HL-60 (cell line): ENCODE measurements around the gene FLAD1.

Experiments
- DNase-seq, 2 experiments: peaks; one replicate each; pipeline ENCODE4 v3.0.0-alpha.2; 2010 to 2020; ENCODE audit warnings: low read depth in 1 of 2, low spot score in 1 of 2
- H3K27ac ChIP-seq: fragments of 250-450 bp; sonication (Bioruptor Pico); replicated peaks from 2 replicates; pipeline ENCODE4 v1.5.1; 2020; ENCODE audit warnings: mild to moderate bottlenecking, moderate library complexity
- H3K27me3 ChIP-seq: fragments of 250-450 bp; sonication (Bioruptor Pico); 2 replicates; pipeline ENCODE4 v1.5.1; 2021; ENCODE audit warnings: mild to moderate bottlenecking, moderate library complexity; ENCODE audit not compliant: insufficient read depth, poor library complexity, severe bottlenecking
- H3K4me3 ChIP-seq: replicated peaks from 2 replicates; pipeline ENCODE4 v1.5.1; 2011; ENCODE audit warnings: mild to moderate bottlenecking, control low read depth, low read length; ENCODE audit not compliant: insufficient read depth
- GABPA ChIP-seq: IDR thresholded peaks from 2 replicates; pipeline ENCODE4 v1.6.1; 2012; ENCODE audit warnings: low read depth
- POLR2AphosphoS5 ChIP-seq: IDR thresholded peaks from 2 replicates; pipeline ENCODE4 v1.6.1; 2012; ENCODE audit warnings: low read depth
- REST ChIP-seq: IDR thresholded peaks from 2 replicates; pipeline ENCODE4 v1.6.1; 2012; ENCODE audit warnings: low read depth; ENCODE audit not compliant: insufficient replicate concordance
- SPI1 ChIP-seq: IDR thresholded peaks from 2 replicates; pipeline ENCODE4 v1.6.1; 2012; ENCODE audit warnings: low read depth, mild to moderate bottlenecking, borderline replicate concordance
- TF ChIP-seq, protein P1 (sequence below): IDR thresholded peaks from one replicate; pipeline ENCODE4 v1.5.1; 2011; ENCODE audit warnings: low read length, control low read depth, inconsistent platforms; ENCODE audit not compliant: insufficient read depth

Gene FLAD1

GRCh38 chr1:154998201-154998780 lies 15.1 kb downstream of the FLAD1 start:
- DNase-seq: no peak
- no peaks in the 10 kb centered on the region for H3K27me3 ChIP-seq
- no peak overlapping the region for H3K4me3 ChIP-seq
- TF ChIP-seq, protein P1, sequence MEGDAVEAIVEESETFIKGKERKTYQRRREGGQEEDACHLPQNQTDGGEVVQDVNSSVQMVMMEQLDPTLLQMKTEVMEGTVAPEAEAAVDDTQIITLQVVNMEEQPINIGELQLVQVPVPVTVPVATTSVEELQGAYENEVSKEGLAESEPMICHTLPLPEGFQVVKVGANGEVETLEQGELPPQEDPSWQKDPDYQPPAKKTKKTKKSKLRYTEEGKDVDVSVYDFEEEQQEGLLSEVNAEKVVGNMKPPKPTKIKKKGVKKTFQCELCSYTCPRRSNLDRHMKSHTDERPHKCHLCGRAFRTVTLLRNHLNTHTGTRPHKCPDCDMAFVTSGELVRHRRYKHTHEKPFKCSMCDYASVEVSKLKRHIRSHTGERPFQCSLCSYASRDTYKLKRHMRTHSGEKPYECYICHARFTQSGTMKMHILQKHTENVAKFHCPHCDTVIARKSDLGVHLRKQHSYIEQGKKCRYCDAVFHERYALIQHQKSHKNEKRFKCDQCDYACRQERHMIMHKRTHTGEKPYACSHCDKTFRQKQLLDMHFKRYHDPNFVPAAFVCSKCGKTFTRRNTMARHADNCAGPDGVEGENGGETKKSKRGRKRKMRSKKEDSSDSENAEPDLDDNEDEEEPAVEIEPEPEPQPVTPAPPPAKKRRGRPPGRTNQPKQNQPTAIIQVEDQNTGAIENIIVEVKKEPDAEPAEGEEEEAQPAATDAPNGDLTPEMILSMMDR: peak; percentile 4
- TF ChIP-seq REST: no peak
- no peak overlapping the region for H3K27ac ChIP-seq

DNA sequence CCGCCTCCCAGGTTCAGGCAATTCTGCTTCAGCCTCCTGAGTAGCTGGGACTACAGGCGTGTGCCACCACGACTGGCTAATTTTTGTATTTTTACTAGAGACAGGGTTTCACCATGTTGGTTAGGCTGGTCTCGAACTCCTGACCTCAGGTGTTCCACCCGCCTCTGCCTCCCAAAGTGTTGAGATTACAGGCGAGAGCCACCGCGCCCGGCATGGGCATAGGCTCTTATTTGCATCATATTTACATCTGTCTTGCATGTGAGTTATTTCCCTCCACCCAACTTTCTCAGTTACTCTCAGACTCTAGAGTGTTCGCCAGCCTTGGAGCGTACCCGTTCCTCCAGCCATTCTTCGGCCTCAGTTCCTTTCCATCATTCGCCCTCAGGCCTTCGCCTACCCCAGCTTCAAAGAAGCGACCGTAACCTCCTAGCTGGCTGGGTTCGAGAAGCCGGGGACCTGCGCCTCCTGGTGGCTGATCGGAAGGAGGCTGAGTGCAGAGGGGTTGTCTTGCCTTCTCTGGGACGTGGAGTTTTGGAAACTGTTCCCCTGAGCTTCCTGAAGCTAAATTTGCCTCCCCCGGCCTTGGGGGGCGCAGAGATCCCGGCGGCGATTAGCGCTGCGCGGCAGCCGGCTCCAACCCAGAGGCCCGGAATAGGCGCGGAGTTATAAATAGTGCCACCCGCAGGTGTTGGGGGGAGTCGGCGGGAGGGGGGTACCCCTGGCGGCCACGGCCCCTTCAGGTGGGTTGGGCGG lies 15.8 kb downstream of the FLAD1 start:
- peak overlapping the region; percentile 72 for H3K4me3 ChIP-seq
- H3K27ac ChIP-seq: peak overlapping the region; percentile 88
- peak; percentile 67 to 85 for DNase-seq
- TF ChIP-seq, protein P1: peak; percentile 91
- TF ChIP-seq SPI1 (no peak), GABPA (no peak), POLR2AphosphoS5 (peak; percentile 42; the same call in 1 of the 2 replicates), REST (no peak)
- H3K27me3 ChIP-seq: no peaks in the 10 kb centered on the region

GRCh38 chr1:154999571-155000410 lies 16.6 kb downstream of the FLAD1 start:
- H3K4me3 ChIP-seq: peak overlapping the region; percentile 72
- peak overlapping the region; percentile 88 for H3K27ac ChIP-seq
- TF ChIP-seq POLR2AphosphoS5 (peak; percentile 62), REST (peak; percentile 48), SPI1 (0 out of 2 replicates have a peak, but pooled peaks have one; percentile 1)
- TF ChIP-seq, protein P1: no peak
- DNase-seq: peak in 1 of 2 experiments; percentile 50
- H3K27me3 ChIP-seq: no peaks in the 10 kb centered on the region
